Nephron (organoid): ENCODE measurements around the gene SHMT2.
A peak's percentile ranks its signal among the peaks of the same experiment; 100 is the strongest.

Experiments
- H3K27ac Mint-ChIP-seq, 3 experiments: 2 replicates each; pipeline ENCODE4 v1.8.0; 2020; ENCODE audit warnings: mixed read lengths in 3 of 3, mild to moderate bottlenecking in 2 of 3, moderate library complexity in 1 of 3
- H3K27me3 Mint-ChIP-seq: 2 replicates; pipeline ENCODE4 v1.8.0; 2021; ENCODE audit warnings: low read depth, mild to moderate bottlenecking, moderate library complexity, mixed read lengths
- H3K36me3 Mint-ChIP-seq: 2 replicates; pipeline ENCODE4 v1.8.0; 2020; ENCODE audit warnings: low read depth, mixed read lengths
- H3K4me1 Mint-ChIP-seq: 2 replicates; pipeline ENCODE4 v1.8.0; 2020; ENCODE audit warnings: mixed read lengths
- H3K4me3 Mint-ChIP-seq, 3 experiments: 2 replicates each; pipeline ENCODE4 v1.8.0; 2020; ENCODE audit warnings: mild to moderate bottlenecking in 3 of 3, mixed read lengths in 3 of 3, moderate library complexity in 2 of 3
- H3K9me3 Mint-ChIP-seq: 2 replicates; pipeline ENCODE4 v1.8.0; 2020; ENCODE audit warnings: mixed read lengths
- TF ChIP-seq, protein P1 (sequence below), 3 experiments: fragments of 200-600 bp; sonication (generic); IDR thresholded peaks; one replicate each; pipeline ENCODE4 v1.5.0; 2021; ENCODE audit warnings: antibody characterized with exemption in 3 of 3; ENCODE audit not compliant: unreplicated experiment in 3 of 3

Gene SHMT2

GRCh38 chr12:57183939-57184725 lies 45.4 kb upstream of the SHMT2 start:
- Mint-ChIP-seq H3K4me3 (no peak overlapping the region), H3K9me3 (no peaks in the 10 kb centered on the region), H3K36me3 (peaks cover 68% of the 10 kb centered on the region), H3K27me3 (no peaks in the 10 kb centered on the region), H3K4me1 (peaks cover 7% of the 10 kb centered on the region), H3K27ac (no peak overlapping the region)
- TF ChIP-seq, protein P1, sequence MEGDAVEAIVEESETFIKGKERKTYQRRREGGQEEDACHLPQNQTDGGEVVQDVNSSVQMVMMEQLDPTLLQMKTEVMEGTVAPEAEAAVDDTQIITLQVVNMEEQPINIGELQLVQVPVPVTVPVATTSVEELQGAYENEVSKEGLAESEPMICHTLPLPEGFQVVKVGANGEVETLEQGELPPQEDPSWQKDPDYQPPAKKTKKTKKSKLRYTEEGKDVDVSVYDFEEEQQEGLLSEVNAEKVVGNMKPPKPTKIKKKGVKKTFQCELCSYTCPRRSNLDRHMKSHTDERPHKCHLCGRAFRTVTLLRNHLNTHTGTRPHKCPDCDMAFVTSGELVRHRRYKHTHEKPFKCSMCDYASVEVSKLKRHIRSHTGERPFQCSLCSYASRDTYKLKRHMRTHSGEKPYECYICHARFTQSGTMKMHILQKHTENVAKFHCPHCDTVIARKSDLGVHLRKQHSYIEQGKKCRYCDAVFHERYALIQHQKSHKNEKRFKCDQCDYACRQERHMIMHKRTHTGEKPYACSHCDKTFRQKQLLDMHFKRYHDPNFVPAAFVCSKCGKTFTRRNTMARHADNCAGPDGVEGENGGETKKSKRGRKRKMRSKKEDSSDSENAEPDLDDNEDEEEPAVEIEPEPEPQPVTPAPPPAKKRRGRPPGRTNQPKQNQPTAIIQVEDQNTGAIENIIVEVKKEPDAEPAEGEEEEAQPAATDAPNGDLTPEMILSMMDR (IDR thresholded peaks at IDR 0.05; ENCODE audit: unreplicated experiment in 3 of 3), result no peak

- Mint-ChIP-seq H3K36me3 (peaks cover 65% of the 10 kb centered on the region), H3K4me1 (peaks cover 7% of the 10 kb centered on the region), H3K27me3 (no peaks in the 10 kb centered on the region), H3K9me3 (no peaks in the 10 kb centered on the region), H3K27ac (no peak overlapping the region), H3K4me3 (no peak overlapping the region)
- TF ChIP-seq, protein P1 (IDR thresholded peaks at IDR 0.05; ENCODE audit: unreplicated experiment in 3 of 3), result no peak
Measured at GRCh38 chr12:57185403-57185802, 44.1 kb upstream of the SHMT2 start.

- TF ChIP-seq, protein P1 (IDR thresholded peaks at IDR 0.05; ENCODE audit: unreplicated experiment in 3 of 3), result no peak
- no peaks in the 10 kb centered on the region for H3K27me3 Mint-ChIP-seq
- H3K9me3 Mint-ChIP-seq, result no peaks in the 10 kb centered on the region
- no peak overlapping the region for H3K27ac Mint-ChIP-seq
- H3K36me3 Mint-ChIP-seq, result peaks cover 65% of the 10 kb centered on the region
- H3K4me1 Mint-ChIP-seq, result peaks cover 7% of the 10 kb centered on the region
- H3K4me3 Mint-ChIP-seq, result no peak overlapping the region
Measured at GRCh38 chr12:57185906-57186508, 43.5 kb upstream of the SHMT2 start.

GRCh38 chr12:57187222-57188089 lies 42.1 kb upstream of the SHMT2 start:
- H3K27ac Mint-ChIP-seq, result peak overlapping the region in 1 of 3 experiments; percentile 35
- H3K4me1 Mint-ChIP-seq, result no peaks in the 10 kb centered on the region
- TF ChIP-seq, protein P1 (IDR thresholded peaks at IDR 0.05; ENCODE audit: unreplicated experiment in 3 of 3), result no peak
- no peaks in the 10 kb centered on the region for H3K27me3 Mint-ChIP-seq
- no peak overlapping the region for H3K4me3 Mint-ChIP-seq
- no peaks in the 10 kb centered on the region for H3K9me3 Mint-ChIP-seq
- H3K36me3 Mint-ChIP-seq, result peaks cover 69% of the 10 kb centered on the region

GRCh38 chr12:57188090-57188425 lies 41.5 kb upstream of the SHMT2 start:
- no peak overlapping the region for H3K4me3 Mint-ChIP-seq
- peaks cover 67% of the 10 kb centered on the region for H3K36me3 Mint-ChIP-seq
- no peaks in the 10 kb centered on the region for H3K4me1 Mint-ChIP-seq
- TF ChIP-seq, protein P1 (IDR thresholded peaks at IDR 0.05; ENCODE audit: unreplicated experiment in 3 of 3), result no peak
- H3K9me3 Mint-ChIP-seq, result no peaks in the 10 kb centered on the region
- no peaks in the 10 kb centered on the region for H3K27me3 Mint-ChIP-seq
- H3K27ac Mint-ChIP-seq, result no peak overlapping the region
